GM19239 (cell line): ENCODE data around the gene AATK.
"Not testable (repeated sequence)": the region's sequence is repeated elsewhere in the genome, so short reads cannot be mapped to it uniquely, and the experiment has no call there.

Source experiments
- DNase-seq: peaks from one replicate; pipeline ENCODE4 v3.0.0; 2011; ENCODE audit warnings: low spot score; ENCODE audit not compliant: insufficient read length
- FAIRE-seq: peaks from 2 replicates; lab custom pipeline; 2011; peaks lifted over from hg19 to GRCh38; lab: Jason Lieb, UNC

Gene AATK

GRCh38 chr17:81164371-81165245, 1.4 kb downstream of the AATK start:
- no peak for FAIRE-seq
- DNase-seq = no peak

GRCh38 chr17:81163703-81164370, 2.2 kb downstream of the AATK start:
- FAIRE-seq (no peak), DNase-seq (no peak)

- no peak for FAIRE-seq
- no peak for DNase-seq
Measured at GRCh38 chr17:81163051-81163695, 2.8 kb downstream of the AATK start.

- no peak for DNase-seq
- FAIRE-seq = no peak
Measured at GRCh38 chr17:81162491-81162890, 3.5 kb downstream of the AATK start.

- FAIRE-seq = no peak
- no peak for DNase-seq
Measured at GRCh38 chr17:81161972-81162371, 4.0 kb downstream of the AATK start.

GRCh38 chr17:81161536-81161935, 4.5 kb downstream of the AATK start:
- FAIRE-seq (no peak), DNase-seq (no peak)

- DNase-seq (no peak), FAIRE-seq (no peak)
Measured at GRCh38 chr17:81160747-81161453, 5.1 kb downstream of the AATK start.

- no peak for DNase-seq
- FAIRE-seq = no peak
Measured at GRCh38 chr17:81160306-81160705, 5.7 kb downstream of the AATK start.

- no peak for DNase-seq
- FAIRE-seq = no peak
Measured at GRCh38 chr17:81159611-81160265, 6.3 kb downstream of the AATK start.

GRCh38 chr17:81158688-81159590, 7.1 kb downstream of the AATK start:
- FAIRE-seq (no peak), DNase-seq (no peak)

- FAIRE-seq (no peak), DNase-seq (no peak)
Measured at GRCh38 chr17:81157848-81158687, 8.0 kb downstream of the AATK start.

GRCh38 chr17:81156866-81157805, 8.9 kb downstream of the AATK start:
- no peak for FAIRE-seq

GRCh38 chr17:81154961-81155360, 11.1 kb downstream of the AATK start:
- FAIRE-seq = no peak
- DNase-seq = no peak

More at GRCh38 chr17:81156866-81157805, 8.9 kb downstream of the AATK start:
- no peak for DNase-seq

GRCh38 chr17:81154016-81154415, 12.0 kb downstream of the AATK start:
- not testable (repeated sequence) for FAIRE-seq

GRCh38 chr17:81153340-81153803, 12.6 kb downstream of the AATK start:
- DNase-seq (no peak), FAIRE-seq (no peak)

More at GRCh38 chr17:81154016-81154415, 12.0 kb downstream of the AATK start:
- not testable (repeated sequence) for DNase-seq

- no peak for DNase-seq
Measured at GRCh38 chr17:81152288-81152828, 13.7 kb downstream of the AATK start.

More at GRCh38 chr17:81152288-81152828, 13.7 kb downstream of the AATK start:
- no peak for FAIRE-seq
